ENCODE results near the gene TBC1D19.

DNA sequence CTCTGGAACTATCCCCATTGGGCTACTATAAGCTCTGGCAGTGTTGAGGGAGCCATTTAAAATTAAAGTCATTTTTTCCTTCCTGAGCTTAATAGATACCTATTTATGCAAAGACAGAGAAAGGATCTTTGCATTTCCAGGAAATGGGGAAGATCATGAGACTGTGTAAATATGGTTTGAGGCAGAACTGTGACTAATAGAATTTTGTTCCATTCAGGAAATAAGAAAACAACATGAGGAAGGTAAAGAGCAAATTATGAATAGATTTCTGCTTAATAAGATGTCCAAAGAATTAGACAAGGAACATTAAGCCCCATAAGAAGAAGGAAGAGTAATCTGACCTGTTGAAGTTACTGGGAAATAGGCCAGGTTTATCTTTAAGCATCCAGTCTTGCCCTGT, 17.8 kb upstream of the TBC1D19 start:
- TF ChIP-seq, protein P1, sequence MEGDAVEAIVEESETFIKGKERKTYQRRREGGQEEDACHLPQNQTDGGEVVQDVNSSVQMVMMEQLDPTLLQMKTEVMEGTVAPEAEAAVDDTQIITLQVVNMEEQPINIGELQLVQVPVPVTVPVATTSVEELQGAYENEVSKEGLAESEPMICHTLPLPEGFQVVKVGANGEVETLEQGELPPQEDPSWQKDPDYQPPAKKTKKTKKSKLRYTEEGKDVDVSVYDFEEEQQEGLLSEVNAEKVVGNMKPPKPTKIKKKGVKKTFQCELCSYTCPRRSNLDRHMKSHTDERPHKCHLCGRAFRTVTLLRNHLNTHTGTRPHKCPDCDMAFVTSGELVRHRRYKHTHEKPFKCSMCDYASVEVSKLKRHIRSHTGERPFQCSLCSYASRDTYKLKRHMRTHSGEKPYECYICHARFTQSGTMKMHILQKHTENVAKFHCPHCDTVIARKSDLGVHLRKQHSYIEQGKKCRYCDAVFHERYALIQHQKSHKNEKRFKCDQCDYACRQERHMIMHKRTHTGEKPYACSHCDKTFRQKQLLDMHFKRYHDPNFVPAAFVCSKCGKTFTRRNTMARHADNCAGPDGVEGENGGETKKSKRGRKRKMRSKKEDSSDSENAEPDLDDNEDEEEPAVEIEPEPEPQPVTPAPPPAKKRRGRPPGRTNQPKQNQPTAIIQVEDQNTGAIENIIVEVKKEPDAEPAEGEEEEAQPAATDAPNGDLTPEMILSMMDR (IDR thresholded peaks at IDR 0.05; ENCODE audit: insufficient read depth, low read length), result no peak
- TF ChIP-seq GABPA (IDR thresholded peaks at IDR 0.05; ENCODE audit: low read depth) (no peak), POLR2AphosphoS5 (IDR thresholded peaks at IDR 0.05; ENCODE audit: low read depth) (no peak), SPI1 (IDR thresholded peaks at IDR 0.05; ENCODE audit: borderline replicate concordance, low read depth) (no peak)
- TF ChIP-seq, protein P2, sequence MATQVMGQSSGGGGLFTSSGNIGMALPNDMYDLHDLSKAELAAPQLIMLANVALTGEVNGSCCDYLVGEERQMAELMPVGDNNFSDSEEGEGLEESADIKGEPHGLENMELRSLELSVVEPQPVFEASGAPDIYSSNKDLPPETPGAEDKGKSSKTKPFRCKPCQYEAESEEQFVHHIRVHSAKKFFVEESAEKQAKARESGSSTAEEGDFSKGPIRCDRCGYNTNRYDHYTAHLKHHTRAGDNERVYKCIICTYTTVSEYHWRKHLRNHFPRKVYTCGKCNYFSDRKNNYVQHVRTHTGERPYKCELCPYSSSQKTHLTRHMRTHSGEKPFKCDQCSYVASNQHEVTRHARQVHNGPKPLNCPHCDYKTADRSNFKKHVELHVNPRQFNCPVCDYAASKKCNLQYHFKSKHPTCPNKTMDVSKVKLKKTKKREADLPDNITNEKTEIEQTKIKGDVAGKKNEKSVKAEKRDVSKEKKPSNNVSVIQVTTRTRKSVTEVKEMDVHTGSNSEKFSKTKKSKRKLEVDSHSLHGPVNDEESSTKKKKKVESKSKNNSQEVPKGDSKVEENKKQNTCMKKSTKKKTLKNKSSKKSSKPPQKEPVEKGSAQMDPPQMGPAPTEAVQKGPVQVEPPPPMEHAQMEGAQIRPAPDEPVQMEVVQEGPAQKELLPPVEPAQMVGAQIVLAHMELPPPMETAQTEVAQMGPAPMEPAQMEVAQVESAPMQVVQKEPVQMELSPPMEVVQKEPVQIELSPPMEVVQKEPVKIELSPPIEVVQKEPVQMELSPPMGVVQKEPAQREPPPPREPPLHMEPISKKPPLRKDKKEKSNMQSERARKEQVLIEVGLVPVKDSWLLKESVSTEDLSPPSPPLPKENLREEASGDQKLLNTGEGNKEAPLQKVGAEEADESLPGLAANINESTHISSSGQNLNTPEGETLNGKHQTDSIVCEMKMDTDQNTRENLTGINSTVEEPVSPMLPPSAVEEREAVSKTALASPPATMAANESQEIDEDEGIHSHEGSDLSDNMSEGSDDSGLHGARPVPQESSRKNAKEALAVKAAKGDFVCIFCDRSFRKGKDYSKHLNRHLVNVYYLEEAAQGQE (IDR thresholded peaks at IDR 0.05; ENCODE audit: insufficient replicate concordance, low read depth), result no peak
